Fibroblast of the aortic adventitia (primary cell): ENCODE measurements around the gene HIF1A. TPM values are rescaled to one million over a fixed set of nuclear protein-coding genes. Genes with fewer than 3 reads are reported as not detected.
"Not testable (repeated sequence)": the region's sequence is repeated elsewhere in the genome, so short reads cannot be mapped to it uniquely, and the experiment has no call there.

ENCODE experiments used
- DNase-seq: peaks from one replicate; pipeline ENCODE4 v3.0.0-alpha.2; 2010; ENCODE audit warnings: low read depth
- H3K4me3 ChIP-seq: 2 replicates; pipeline ENCODE4 v1.5.1; 2011; ENCODE audit warnings: low read depth, mild to moderate bottlenecking, control low read depth, low read length, moderate library complexity
- CTCF ChIP-seq: IDR thresholded peaks from 2 replicates; pipeline ENCODE4 v1.5.1; 2011; ENCODE audit warnings: mild to moderate bottlenecking, low read length, control low read depth, inconsistent platforms; ENCODE audit not compliant: insufficient read depth
- total RNA-seq: library from RNA; depleted of rRNA; stranded (reverse); fragments of >200 nt; gene quantifications from 2 replicates; pipeline ENCODE4 v1.2.3, GENCODE V29; 2012; ENCODE audit warnings: low replicate concordance

Gene HIF1A
- total RNA-seq, 1 donor = 553 TPM

GRCh38 chr14:61742371-61742770, 47.1 kb downstream of the HIF1A start:
- no peak for DNase-seq
- TF ChIP-seq CTCF = no peak
- no peak overlapping the region for H3K4me3 ChIP-seq

GRCh38 chr14:61744238-61744637, 48.9 kb downstream of the HIF1A start:
- no peak for TF ChIP-seq CTCF
- DNase-seq = no peak
- no peak overlapping the region for H3K4me3 ChIP-seq

GRCh38 chr14:61746346-61746745, 51.0 kb downstream of the HIF1A start:
- not testable (repeated sequence) for H3K4me3 ChIP-seq, DNase-seq

GRCh38 chr14:61746881-61747280, 51.6 kb downstream of the HIF1A start:
- DNase-seq = no peak
- TF ChIP-seq CTCF = no peak

GRCh38 chr14:61747342-61747741, 52.0 kb downstream of the HIF1A start:
- no peak for DNase-seq
- H3K4me3 ChIP-seq = no peak overlapping the region
- no peak for TF ChIP-seq CTCF

More at GRCh38 chr14:61746881-61747280, 51.6 kb downstream of the HIF1A start:
- H3K4me3 ChIP-seq = no peak overlapping the region

- TF ChIP-seq CTCF = no peak
- DNase-seq = peak; percentile 42
- H3K4me3 ChIP-seq = no peak overlapping the region
These were observed 54.0 kb downstream of the HIF1A start for GRCh38 chr14:61749264-61749663.

GRCh38 chr14:61749867-61750266, 54.6 kb downstream of the HIF1A start:
- no peak overlapping the region for H3K4me3 ChIP-seq
- no peak for TF ChIP-seq CTCF

More at GRCh38 chr14:61749867-61750266, 54.6 kb downstream of the HIF1A start:
- no peak for DNase-seq
